HepG2 (cell line): ENCODE data around the gene ZNF48. TPM values are rescaled to one million over a fixed set of nuclear protein-coding genes. Genes with fewer than 3 reads are reported as not detected.
A peak's percentile ranks its signal among the peaks of the same experiment; 100 is the strongest.

Experiments used
- BHLHE40 ChIP-seq: IDR thresholded peaks from 2 replicates; pipeline ENCODE4 v1.6.1; 2011; ENCODE audit warnings: low read length, improper control_type of control experiment
- CBX1 ChIP-seq: IDR thresholded peaks from one replicate; pipeline ENCODE4 v1.6.1; 2016; ENCODE audit warnings: antibody characterized with exemption, low read depth
- CBX5 ChIP-seq: sonication (generic); formaldehyde crosslinking; IDR thresholded peaks from 2 replicates; pipeline ENCODE4 v1.4.0; 2020; ENCODE audit warnings: missing genetic modification reagents, borderline replicate concordance
- ERF ChIP-seq: IDR thresholded peaks from 2 replicates; pipeline ENCODE4 v1.6.1; 2018; ENCODE audit warnings: missing biosample characterization, missing genetic modification reagents
- FOXK2 ChIP-seq: fragments of 450-650 bp; IDR thresholded peaks from 2 replicates; pipeline ENCODE4 v1.6.1; 2016
- GATA4 ChIP-seq: sonication (generic); IDR thresholded peaks from 2 replicates; pipeline ENCODE4 v1.6.1; 2016; ENCODE audit warnings: antibody characterized with exemption, low read depth, borderline replicate concordance
- JUND ChIP-seq: sonication (generic); formaldehyde crosslinking; IDR thresholded peaks from 2 replicates; pipeline ENCODE4 v1.8.0; 2022; ENCODE audit warnings: mild to moderate bottlenecking, missing genetic modification reagents
- KDM6A ChIP-seq: IDR thresholded peaks from 2 replicates; pipeline ENCODE4 v1.6.1; 2016; ENCODE audit warnings: low read depth
- PAF1 ChIP-seq: IDR thresholded peaks from 2 replicates; pipeline ENCODE4 v1.6.1; 2016; ENCODE audit warnings: missing genetic modification reagents, missing compliant biosample characterization
- PHF20 ChIP-seq: sonication (generic); formaldehyde crosslinking; IDR thresholded peaks from 2 replicates; pipeline ENCODE4 v1.5.0; 2020; ENCODE audit warnings: mild to moderate bottlenecking, missing genetic modification reagents
- SALL1 ChIP-seq: sonication (generic); formaldehyde crosslinking; IDR thresholded peaks from 2 replicates; pipeline ENCODE4 v1.8.0; 2022; ENCODE audit warnings: mild to moderate bottlenecking, missing genetic modification reagents
- SMAD9 ChIP-seq: sonication (generic); formaldehyde crosslinking; IDR thresholded peaks from 2 replicates; pipeline ENCODE4 v1.5.1; 2020; ENCODE audit warnings: mild to moderate bottlenecking, missing genetic modification reagents
- TSC22D2 ChIP-seq: sonication (generic); formaldehyde crosslinking; IDR thresholded peaks from 2 replicates; pipeline ENCODE4 v1.5.1; 2020; ENCODE audit warnings: missing genetic modification reagents, mild to moderate bottlenecking, borderline replicate concordance
- YY1 ChIP-seq: IDR thresholded peaks from 2 replicates; pipeline ENCODE4 v1.6.1; 2011; ENCODE audit warnings: low read length, low read depth, moderate library complexity, mild to moderate bottlenecking; ENCODE audit not compliant: insufficient read depth, insufficient replicate concordance
- ZBTB38 ChIP-seq: sonication (generic); formaldehyde crosslinking; IDR thresholded peaks from 2 replicates; pipeline ENCODE4 v1.5.1; 2020; ENCODE audit warnings: mild to moderate bottlenecking, missing genetic modification reagents
- ZFAT ChIP-seq: sonication (generic); formaldehyde crosslinking; conservative IDR thresholded peaks from 2 replicates; pipeline ENCODE4 v1.8.1; 2023; ENCODE audit warnings: missing genetic modification reagents, inconsistent platforms
- ZFP36L2 ChIP-seq: sonication (generic); formaldehyde crosslinking; IDR thresholded peaks from 2 replicates; pipeline ENCODE4 v1.4.0; 2020; ENCODE audit warnings: missing genetic modification reagents
- ZNF605 ChIP-seq: sonication (generic); formaldehyde crosslinking; IDR thresholded peaks from 2 replicates; pipeline ENCODE4 v1.8.0; 2022; ENCODE audit warnings: mild to moderate bottlenecking, missing genetic modification reagents
- polyA plus RNA-seq, 8 experiments: library from polyadenylated mRNA; depleted of rRNA in 3 of 8; stranded (reverse) in 7 of 8; unstranded in 1 of 8; fragments of >200 nt; fragmentation: Illumina TruSeq in 4 of 8; extraction: Trizol in 4 of 8; gene quantifications; 2 replicates each; pipeline versions ENCODE4 v1.2.1 to v1.2.3, GENCODE V29; 2011 to 2016; ENCODE audit warnings: low read depth in 4 of 8, missing spikeins in 1 of 8, mixed read lengths in 1 of 8; ENCODE audit not compliant: insufficient read depth in 1 of 8
- total RNA-seq, 5 experiments: library from RNA; depleted of rRNA; stranded (reverse); fragments of >200 nt; fragmentation: Illumina TruSeq; extraction: Trizol; gene quantifications; 2 replicates each; pipeline ENCODE4 v1.2.3, GENCODE V29; 2016; ENCODE audit warnings: low read depth in 1 of 5
- TF ChIP-seq, protein P1 (sequence below): sonication (generic); formaldehyde crosslinking; IDR thresholded peaks from 2 replicates; pipeline ENCODE4 v1.4.0; 2020; ENCODE audit warnings: mild to moderate bottlenecking, missing genetic modification reagents
- TF ChIP-seq, protein P2 (sequence below): sonication (generic); formaldehyde crosslinking; IDR thresholded peaks from 2 replicates; pipeline ENCODE4 v1.4.0; 2020; ENCODE audit warnings: missing genetic modification reagents
- TF ChIP-seq, protein P3 (sequence below): sonication (generic); formaldehyde crosslinking; IDR thresholded peaks from 2 replicates; pipeline ENCODE4 v1.5.0; 2020; ENCODE audit warnings: missing genetic modification reagents, mild to moderate bottlenecking, borderline replicate concordance
- TF ChIP-seq, protein P4 (sequence below): sonication (generic); formaldehyde crosslinking; IDR thresholded peaks from 2 replicates; pipeline ENCODE4 v1.4.0; 2020; ENCODE audit warnings: mild to moderate bottlenecking, missing genetic modification reagents

ZNF48 gene
- total and polyA plus RNA-seq, 2 of the 13 experiments (the other 11 are each of a cell fraction or from before 2014, with no cell fraction given): 9.9 to 12.3 TPM

DNA sequence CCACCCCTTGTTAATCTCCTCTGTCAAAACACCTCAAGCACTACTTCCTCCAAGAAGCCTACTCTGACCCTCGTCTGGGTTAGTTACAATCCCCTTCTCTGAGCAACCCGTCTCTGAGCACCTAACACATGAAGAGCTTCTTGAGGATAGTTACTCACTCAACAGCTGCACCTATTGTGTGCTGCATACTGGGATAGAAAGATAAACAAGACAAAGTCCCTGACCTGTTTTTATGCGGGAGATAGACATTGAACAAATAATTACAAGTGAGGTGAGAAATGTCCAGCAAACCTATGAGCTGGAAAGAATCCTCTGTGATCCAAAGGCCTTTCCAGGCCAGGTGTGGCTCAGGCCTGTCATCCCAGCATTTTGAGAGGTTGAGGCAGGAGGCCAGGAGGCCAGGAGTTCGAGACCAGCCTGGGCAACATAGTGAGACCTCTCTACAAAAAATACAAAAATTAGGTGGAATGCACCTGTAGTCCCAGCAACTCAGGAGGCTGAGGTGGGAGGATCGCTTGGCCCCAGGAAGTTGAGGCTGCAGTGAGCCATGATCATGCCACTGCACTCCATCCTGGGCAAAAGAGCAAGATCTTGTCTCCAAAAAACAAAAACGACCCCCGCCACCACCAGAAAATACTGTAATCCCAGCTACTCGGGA is 6.7 kb downstream of the ZNF48 start (continued):
- TF ChIP-seq, protein P1, sequence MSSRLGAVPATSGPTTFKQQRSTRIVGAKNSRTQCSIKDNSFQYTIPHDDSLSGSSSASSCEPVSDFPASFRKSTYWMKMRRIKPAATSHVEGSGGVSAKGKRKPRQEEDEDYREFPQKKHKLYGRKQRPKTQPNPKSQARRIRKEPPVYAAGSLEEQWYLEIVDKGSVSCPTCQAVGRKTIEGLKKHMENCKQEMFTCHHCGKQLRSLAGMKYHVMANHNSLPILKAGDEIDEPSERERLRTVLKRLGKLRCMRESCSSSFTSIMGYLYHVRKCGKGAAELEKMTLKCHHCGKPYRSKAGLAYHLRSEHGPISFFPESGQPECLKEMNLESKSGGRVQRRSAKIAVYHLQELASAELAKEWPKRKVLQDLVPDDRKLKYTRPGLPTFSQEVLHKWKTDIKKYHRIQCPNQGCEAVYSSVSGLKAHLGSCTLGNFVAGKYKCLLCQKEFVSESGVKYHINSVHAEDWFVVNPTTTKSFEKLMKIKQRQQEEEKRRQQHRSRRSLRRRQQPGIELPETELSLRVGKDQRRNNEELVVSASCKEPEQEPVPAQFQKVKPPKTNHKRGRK (CRISPR knock-in tag): 0 out of 2 replicates have a peak, but pooled peaks have one; percentile 11
- TF ChIP-seq CBX5 (no peak), SALL1 (CRISPR knock-in tag) (peak; percentile 81), ERF (CRISPR knock-in tag) (peak; percentile 92; the same call in 1 of the 2 replicates), ZFP36L2 (CRISPR knock-in tag) (no peak), BHLHE40 (0 out of 2 replicates have a peak, but pooled peaks have one; percentile 16), JUND (CRISPR knock-in tag) (no peak), SMAD9 (no peak), KDM6A (CRISPR knock-in tag) (peak; percentile 83; the same call in 1 of the 2 replicates), ZFAT (CRISPR knock-in tag) (no peak), PHF20 (CRISPR knock-in tag) (peak; percentile 45; the same call in 1 of the 2 replicates), PAF1 (no peak), ZNF605 (CRISPR knock-in tag) (no peak), FOXK2 (peak; percentile 97), ZBTB38 (no peak), GATA4 (no peak; the same call in 1 of the 2 replicates), YY1 (no peak), TSC22D2 (CRISPR knock-in tag) (0 out of 2 replicates have a peak, but pooled peaks have one; percentile 31), CBX1 (peak; percentile 97)
- TF ChIP-seq, protein P2, sequence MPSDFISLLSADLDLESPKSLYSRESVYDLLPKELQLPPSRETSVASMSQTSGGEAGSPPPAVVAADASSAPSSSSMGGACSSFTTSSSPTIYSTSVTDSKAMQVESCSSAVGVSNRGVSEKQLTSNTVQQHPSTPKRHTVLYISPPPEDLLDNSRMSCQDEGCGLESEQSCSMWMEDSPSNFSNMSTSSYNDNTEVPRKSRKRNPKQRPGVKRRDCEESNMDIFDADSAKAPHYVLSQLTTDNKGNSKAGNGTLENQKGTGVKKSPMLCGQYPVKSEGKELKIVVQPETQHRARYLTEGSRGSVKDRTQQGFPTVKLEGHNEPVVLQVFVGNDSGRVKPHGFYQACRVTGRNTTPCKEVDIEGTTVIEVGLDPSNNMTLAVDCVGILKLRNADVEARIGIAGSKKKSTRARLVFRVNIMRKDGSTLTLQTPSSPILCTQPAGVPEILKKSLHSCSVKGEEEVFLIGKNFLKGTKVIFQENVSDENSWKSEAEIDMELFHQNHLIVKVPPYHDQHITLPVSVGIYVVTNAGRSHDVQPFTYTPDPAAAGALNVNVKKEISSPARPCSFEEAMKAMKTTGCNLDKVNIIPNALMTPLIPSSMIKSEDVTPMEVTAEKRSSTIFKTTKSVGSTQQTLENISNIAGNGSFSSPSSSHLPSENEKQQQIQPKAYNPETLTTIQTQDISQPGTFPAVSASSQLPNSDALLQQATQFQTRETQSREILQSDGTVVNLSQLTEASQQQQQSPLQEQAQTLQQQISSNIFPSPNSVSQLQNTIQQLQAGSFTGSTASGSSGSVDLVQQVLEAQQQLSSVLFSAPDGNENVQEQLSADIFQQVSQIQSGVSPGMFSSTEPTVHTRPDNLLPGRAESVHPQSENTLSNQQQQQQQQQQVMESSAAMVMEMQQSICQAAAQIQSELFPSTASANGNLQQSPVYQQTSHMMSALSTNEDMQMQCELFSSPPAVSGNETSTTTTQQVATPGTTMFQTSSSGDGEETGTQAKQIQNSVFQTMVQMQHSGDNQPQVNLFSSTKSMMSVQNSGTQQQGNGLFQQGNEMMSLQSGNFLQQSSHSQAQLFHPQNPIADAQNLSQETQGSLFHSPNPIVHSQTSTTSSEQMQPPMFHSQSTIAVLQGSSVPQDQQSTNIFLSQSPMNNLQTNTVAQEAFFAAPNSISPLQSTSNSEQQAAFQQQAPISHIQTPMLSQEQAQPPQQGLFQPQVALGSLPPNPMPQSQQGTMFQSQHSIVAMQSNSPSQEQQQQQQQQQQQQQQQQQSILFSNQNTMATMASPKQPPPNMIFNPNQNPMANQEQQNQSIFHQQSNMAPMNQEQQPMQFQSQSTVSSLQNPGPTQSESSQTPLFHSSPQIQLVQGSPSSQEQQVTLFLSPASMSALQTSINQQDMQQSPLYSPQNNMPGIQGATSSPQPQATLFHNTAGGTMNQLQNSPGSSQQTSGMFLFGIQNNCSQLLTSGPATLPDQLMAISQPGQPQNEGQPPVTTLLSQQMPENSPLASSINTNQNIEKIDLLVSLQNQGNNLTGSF (CRISPR knock-in tag): no peak
- TF ChIP-seq, protein P3, sequence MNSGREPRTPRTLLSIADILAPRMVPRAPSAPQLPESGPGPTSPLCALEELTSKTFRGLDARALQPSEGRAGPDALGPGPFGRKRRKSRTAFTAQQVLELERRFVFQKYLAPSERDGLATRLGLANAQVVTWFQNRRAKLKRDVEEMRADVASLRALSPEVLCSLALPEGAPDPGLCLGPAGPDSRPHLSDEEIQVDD (CRISPR knock-in tag): no peak
- TF ChIP-seq, protein P4, sequence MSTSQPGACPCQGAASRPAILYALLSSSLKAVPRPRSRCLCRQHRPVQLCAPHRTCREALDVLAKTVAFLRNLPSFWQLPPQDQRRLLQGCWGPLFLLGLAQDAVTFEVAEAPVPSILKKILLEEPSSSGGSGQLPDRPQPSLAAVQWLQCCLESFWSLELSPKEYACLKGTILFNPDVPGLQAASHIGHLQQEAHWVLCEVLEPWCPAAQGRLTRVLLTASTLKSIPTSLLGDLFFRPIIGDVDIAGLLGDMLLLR (CRISPR knock-in tag): no peak
